Measurements from ENCODE around the gene CHRNA10. TPM values are rescaled to one million over a fixed set of nuclear protein-coding genes. Genes with fewer than 3 reads are reported as not detected.

The CHRNA10 gene
- total RNA-seq, 1 experiment from 2014 or later, result 6.8 TPM

DNA sequence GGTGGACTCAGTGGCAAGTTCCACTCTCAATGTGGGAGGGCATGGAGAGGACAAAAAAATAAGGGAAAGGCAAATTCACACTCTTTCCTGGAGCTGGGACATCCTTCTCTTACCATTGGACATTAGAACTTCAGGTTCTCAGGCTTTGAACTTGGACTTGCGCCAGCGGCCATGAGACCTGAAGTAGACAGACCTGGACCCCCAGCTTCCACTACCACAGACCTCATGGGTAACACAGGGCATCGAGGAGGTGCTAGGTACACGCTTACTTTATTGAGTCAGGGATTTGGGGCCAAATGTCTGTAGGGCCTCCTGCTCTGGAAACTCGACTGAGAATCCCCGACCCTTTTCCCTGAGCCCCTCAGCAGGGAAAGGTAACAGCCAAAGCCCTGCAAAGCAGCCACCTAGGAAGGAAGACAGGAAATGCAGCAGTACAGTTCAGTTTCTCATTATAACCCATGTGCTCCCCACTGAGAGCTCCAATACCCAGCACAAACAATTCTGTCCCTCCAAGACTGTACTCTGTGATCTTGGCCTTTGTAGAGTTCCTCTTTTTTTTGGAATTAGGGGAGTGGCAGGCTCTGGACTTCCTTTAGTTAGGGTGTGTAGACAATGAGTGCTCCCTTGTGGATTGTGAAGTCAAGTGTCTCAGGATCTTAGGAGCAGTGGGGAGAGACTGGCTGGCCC, 5.7 kb downstream of the CHRNA10 start:
- Histone ChIP-seq H3K36me3 (ENCODE audit: control insufficient read depth, insufficient read depth, low read length) (peaks cover 3% of the 10 kb centered on the region; the same call in 1 of the 2 replicates), H3K9me3 (ENCODE audit: control insufficient read depth, insufficient read depth, low read depth, low read length) (no peaks in the 10 kb centered on the region), H3K4me1 (ENCODE audit: control insufficient read depth, insufficient read depth, low read length) (no peaks in the 10 kb centered on the region), H3K27ac (ENCODE audit: low read length) (no peak overlapping the region), H3K27me3 (ENCODE audit: control insufficient read depth, insufficient read depth, low read length) (no peaks in the 10 kb centered on the region), H3K4me3 (ENCODE audit: low read depth in 2 of 2, low read length in 2 of 2) (no peak overlapping the region)
- no peak for TF ChIP-seq SIN3A (IDR thresholded peaks at IDR 0.05; ENCODE audit: borderline replicate concordance, insufficient read depth, low read depth, low read length)
- DNase-seq (ENCODE audit: low read depth, low spot score) (no peak), ATAC-seq (no peak)
- POLR2A ChIA-PET, result no interaction called here
- BruUV-seq (replicated peaks), result no TSS peak
- in situ Hi-C loops (cut with HindIII; ENCODE audit: low pct_unique_long_range_greater_than_20kb, low sequenced_read_pairs), result no loop called here
- intact Hi-C loops (cut with micrococcal nuclease; ENCODE audit: unreplicated experiment), result no loop called here
- CTCF ChIA-PET, result no interaction called here

DNA sequence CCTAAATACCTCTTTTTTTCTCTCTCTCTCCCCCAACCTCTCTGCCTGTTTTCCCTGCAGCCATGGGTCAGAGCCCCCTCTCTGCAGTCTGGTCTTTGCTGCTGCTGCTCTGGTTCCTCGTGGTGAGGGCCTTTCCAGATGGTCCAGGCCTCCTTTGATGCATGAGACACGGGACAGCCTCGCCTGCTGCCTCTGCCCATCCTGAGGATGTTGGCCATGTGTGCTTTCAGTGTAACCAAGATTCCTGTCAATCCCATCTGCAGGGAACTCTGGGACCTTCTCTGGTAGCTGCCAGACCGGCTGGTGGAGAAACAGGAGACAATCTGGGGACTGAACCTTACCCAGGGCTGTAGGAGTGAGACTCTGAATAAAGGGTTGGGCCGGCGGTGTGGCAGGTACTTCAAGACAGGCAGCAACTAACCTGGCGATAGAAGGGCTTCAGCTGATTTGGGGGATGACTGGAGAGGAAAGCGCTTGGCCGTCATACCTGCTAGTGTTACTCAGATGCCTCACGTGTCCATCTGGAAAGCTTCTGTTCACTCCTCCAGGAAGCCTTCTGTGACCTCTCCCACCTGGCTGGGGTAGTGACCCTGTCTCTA, 7.1 kb downstream of the CHRNA10 start:
- H3K36me3 ChIP-seq (ENCODE audit: control insufficient read depth, insufficient read depth, low read length), result peaks cover 3% of the 10 kb centered on the region; the same call in 1 of the 2 replicates
- no peak for DNase-seq (ENCODE audit: low read depth, low spot score)
- H3K4me3 ChIP-seq (ENCODE audit: low read depth in 2 of 2, low read length in 2 of 2), result no peak overlapping the region
- TF ChIP-seq POLR2AphosphoS5 (IDR thresholded peaks at IDR 0.05; ENCODE audit: low read depth, low read length), result no peak
- TF ChIP-seq, protein P1, sequence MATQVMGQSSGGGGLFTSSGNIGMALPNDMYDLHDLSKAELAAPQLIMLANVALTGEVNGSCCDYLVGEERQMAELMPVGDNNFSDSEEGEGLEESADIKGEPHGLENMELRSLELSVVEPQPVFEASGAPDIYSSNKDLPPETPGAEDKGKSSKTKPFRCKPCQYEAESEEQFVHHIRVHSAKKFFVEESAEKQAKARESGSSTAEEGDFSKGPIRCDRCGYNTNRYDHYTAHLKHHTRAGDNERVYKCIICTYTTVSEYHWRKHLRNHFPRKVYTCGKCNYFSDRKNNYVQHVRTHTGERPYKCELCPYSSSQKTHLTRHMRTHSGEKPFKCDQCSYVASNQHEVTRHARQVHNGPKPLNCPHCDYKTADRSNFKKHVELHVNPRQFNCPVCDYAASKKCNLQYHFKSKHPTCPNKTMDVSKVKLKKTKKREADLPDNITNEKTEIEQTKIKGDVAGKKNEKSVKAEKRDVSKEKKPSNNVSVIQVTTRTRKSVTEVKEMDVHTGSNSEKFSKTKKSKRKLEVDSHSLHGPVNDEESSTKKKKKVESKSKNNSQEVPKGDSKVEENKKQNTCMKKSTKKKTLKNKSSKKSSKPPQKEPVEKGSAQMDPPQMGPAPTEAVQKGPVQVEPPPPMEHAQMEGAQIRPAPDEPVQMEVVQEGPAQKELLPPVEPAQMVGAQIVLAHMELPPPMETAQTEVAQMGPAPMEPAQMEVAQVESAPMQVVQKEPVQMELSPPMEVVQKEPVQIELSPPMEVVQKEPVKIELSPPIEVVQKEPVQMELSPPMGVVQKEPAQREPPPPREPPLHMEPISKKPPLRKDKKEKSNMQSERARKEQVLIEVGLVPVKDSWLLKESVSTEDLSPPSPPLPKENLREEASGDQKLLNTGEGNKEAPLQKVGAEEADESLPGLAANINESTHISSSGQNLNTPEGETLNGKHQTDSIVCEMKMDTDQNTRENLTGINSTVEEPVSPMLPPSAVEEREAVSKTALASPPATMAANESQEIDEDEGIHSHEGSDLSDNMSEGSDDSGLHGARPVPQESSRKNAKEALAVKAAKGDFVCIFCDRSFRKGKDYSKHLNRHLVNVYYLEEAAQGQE (IDR thresholded peaks at IDR 0.05; ENCODE audit: insufficient read depth in 1 of 2, low read depth in 2 of 2, low read length in 1 of 2), result no peak
- no peak for TF ChIP-seq SIN3A (IDR thresholded peaks at IDR 0.05; ENCODE audit: borderline replicate concordance, insufficient read depth, low read depth, low read length)
- TF ChIP-seq, protein P2, sequence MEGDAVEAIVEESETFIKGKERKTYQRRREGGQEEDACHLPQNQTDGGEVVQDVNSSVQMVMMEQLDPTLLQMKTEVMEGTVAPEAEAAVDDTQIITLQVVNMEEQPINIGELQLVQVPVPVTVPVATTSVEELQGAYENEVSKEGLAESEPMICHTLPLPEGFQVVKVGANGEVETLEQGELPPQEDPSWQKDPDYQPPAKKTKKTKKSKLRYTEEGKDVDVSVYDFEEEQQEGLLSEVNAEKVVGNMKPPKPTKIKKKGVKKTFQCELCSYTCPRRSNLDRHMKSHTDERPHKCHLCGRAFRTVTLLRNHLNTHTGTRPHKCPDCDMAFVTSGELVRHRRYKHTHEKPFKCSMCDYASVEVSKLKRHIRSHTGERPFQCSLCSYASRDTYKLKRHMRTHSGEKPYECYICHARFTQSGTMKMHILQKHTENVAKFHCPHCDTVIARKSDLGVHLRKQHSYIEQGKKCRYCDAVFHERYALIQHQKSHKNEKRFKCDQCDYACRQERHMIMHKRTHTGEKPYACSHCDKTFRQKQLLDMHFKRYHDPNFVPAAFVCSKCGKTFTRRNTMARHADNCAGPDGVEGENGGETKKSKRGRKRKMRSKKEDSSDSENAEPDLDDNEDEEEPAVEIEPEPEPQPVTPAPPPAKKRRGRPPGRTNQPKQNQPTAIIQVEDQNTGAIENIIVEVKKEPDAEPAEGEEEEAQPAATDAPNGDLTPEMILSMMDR (IDR thresholded peaks at IDR 0.05), result no peak
- no peak for TF ChIP-seq TCF7L2 (IDR thresholded peaks at IDR 0.05; ENCODE audit: low read depth, low read length)
- no peak overlapping the region for H3K27ac ChIP-seq (ENCODE audit: low read length)
- H3K9me3 ChIP-seq (ENCODE audit: control insufficient read depth, insufficient read depth, low read depth, low read length), result no peaks in the 10 kb centered on the region
- ChIA-PET POLR2A (no interaction called here), CTCF (interaction anchor here (0.7 to 0.9 kb wide), 2 partner anchors 36 to 409 kb away, joined by 3 to 4 read pairs; no protein-coding TSS in a partner anchor)
- in situ Hi-C loops (cut with HindIII; ENCODE audit: low pct_unique_long_range_greater_than_20kb, low sequenced_read_pairs) (no loop called here), intact Hi-C loops (cut with micrococcal nuclease; ENCODE audit: unreplicated experiment) (no loop called here)
- BruUV-seq (replicated peaks), result no TSS peak
- no peaks in the 10 kb centered on the region for H3K27me3 ChIP-seq (ENCODE audit: control insufficient read depth, insufficient read depth, low read length)
- ATAC-seq, result peak; percentile 8; the same call in 1 of the 2 replicates
- H3K4me1 ChIP-seq (ENCODE audit: control insufficient read depth, insufficient read depth, low read length), result no peaks in the 10 kb centered on the region

DNA sequence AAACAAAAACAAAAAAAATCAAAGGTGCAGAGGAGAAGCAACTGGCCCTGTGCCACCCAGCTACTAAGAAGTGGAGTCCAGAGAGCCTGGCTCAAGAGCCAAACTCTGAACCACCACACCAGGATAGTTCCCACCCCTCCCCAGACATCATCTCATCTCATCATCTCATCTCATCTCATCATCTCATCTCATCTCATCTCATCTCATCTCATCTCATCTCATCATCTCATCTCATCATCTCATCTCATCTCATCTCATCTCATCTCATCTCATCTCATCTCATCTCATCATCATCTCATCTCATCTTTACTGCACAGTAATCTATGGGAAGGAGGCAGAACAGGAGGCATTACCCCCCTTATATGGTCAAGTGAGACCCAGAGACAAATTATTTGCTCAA, 8.3 kb downstream of the CHRNA10 start:
- DNase-seq (ENCODE audit: low read depth, low spot score) (no peak), ATAC-seq (no peak)
- ChIA-PET CTCF (no interaction called here), POLR2A (no interaction called here)
- Histone ChIP-seq H3K4me3 (ENCODE audit: low read depth in 2 of 2, low read length in 2 of 2) (no peak overlapping the region), H3K27me3 (ENCODE audit: control insufficient read depth, insufficient read depth, low read length) (no peaks in the 10 kb centered on the region), H3K27ac (ENCODE audit: low read length) (no peak overlapping the region), H3K9me3 (ENCODE audit: control insufficient read depth, insufficient read depth, low read depth, low read length) (no peaks in the 10 kb centered on the region), H3K36me3 (ENCODE audit: control insufficient read depth, insufficient read depth, low read length) (peaks cover 3% of the 10 kb centered on the region; the same call in 1 of the 2 replicates), H3K4me1 (ENCODE audit: control insufficient read depth, insufficient read depth, low read length) (no peaks in the 10 kb centered on the region)
- in situ Hi-C loops (cut with HindIII; ENCODE audit: low pct_unique_long_range_greater_than_20kb, low sequenced_read_pairs), result no loop called here
- intact Hi-C loops (cut with micrococcal nuclease; ENCODE audit: unreplicated experiment), result no loop called here
- peak; percentile 12; the same call in 1 of the 2 replicates for TF ChIP-seq POLR2AphosphoS5 (IDR thresholded peaks at IDR 0.05; ENCODE audit: low read depth, low read length)
- TF ChIP-seq SIN3A (IDR thresholded peaks at IDR 0.05; ENCODE audit: borderline replicate concordance, insufficient read depth, low read depth, low read length), result no peak
- no peak for TF ChIP-seq TCF7L2 (IDR thresholded peaks at IDR 0.05; ENCODE audit: low read depth, low read length)
- TF ChIP-seq, protein P1 (IDR thresholded peaks at IDR 0.05; ENCODE audit: insufficient read depth in 1 of 2, low read depth in 2 of 2, low read length in 1 of 2), result no peak
- TF ChIP-seq, protein P2 (IDR thresholded peaks at IDR 0.05), result no peak
- BruUV-seq (replicated peaks), result no TSS peak

Measured in Panc1 (cell line).